HepG2 (cell line): ENCODE measurements around the gene NFATC4.

ENCODE experiments used
- FOXA3 ChIP-seq: IDR thresholded peaks from 2 replicates; pipeline ENCODE4 v1.6.1; 2016; ENCODE audit warnings: missing genetic modification reagents, missing compliant biosample characterization
- POLR2A ChIP-seq, 2 experiments: IDR thresholded peaks; 2 replicates each; pipeline ENCODE4 v1.6.1; 2011; ENCODE audit warnings: low read depth in 2 of 2, low read length in 2 of 2, mild to moderate bottlenecking in 1 of 2, moderate library complexity in 1 of 2; ENCODE audit not compliant: insufficient read depth in 1 of 2
- ZNF780A ChIP-seq: sonication (generic); formaldehyde crosslinking; IDR thresholded peaks from 2 replicates; pipeline ENCODE4 v1.8.0; 2022; ENCODE audit warnings: mild to moderate bottlenecking, missing genetic modification reagents, moderate library complexity
- TF ChIP-seq, protein P1 (sequence below): sonication (generic); formaldehyde crosslinking; IDR thresholded peaks from 2 replicates; pipeline ENCODE4 v1.4.0; 2020; ENCODE audit warnings: missing genetic modification reagents, borderline replicate concordance

DNA sequence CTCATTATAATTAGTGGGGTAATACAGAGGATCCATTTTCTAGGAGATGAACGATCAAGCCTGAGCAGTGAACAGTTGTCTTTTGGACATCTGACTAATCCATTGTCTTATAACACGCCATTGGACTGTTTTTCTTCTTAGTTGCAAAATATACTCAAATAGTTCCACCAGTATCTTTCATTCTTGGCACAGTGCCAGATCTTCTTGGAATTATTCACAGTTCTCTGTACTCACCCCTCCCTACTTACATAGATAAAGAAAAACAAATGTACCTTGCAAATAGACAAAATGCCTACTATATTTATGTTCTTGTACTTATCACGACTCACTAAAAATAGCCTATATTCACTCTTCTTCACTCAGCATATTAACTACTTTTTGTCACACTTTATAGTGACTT is 57.7 kb downstream of the NFATC4 start:
- TF ChIP-seq ZNF780A (no peak), FOXA3 (CRISPR knock-in tag) (no peak), POLR2A (IDR thresholded peaks at IDR 0.05; ENCODE audit: insufficient read depth in 1 of 2, low read depth in 2 of 2, low read length in 2 of 2) (no peak)
- TF ChIP-seq, protein P1, sequence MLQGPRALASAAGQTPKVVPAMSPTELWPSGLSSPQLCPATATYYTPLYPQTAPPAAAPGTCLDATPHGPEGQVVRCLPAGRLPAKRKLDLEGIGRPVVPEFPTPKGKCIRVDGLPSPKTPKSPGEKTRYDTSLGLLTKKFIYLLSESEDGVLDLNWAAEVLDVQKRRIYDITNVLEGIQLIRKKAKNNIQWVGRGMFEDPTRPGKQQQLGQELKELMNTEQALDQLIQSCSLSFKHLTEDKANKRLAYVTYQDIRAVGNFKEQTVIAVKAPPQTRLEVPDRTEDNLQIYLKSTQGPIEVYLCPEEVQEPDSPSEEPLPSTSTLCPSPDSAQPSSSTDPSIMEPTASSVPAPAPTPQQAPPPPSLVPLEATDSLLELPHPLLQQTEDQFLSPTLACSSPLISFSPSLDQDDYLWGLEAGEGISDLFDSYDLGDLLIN (CRISPR knock-in tag), result no peak
